ENCODE measurements around the gene LSM7.

The LSM7 gene

GRCh38 chr19:2336528-2337328 is 8.3 kb upstream of the LSM7 start:
- Histone ChIP-seq H3K27ac (ENCODE audit: low read length) (no peak overlapping the region), H3K4me3 (ENCODE audit: low read length) (no peak overlapping the region), H3K27me3 (ENCODE audit: control insufficient read depth, insufficient read depth, low read length) (no peaks in the 10 kb centered on the region), H3K36me3 (ENCODE audit: control insufficient read depth, insufficient read depth, low read length) (peaks cover 22% of the 10 kb centered on the region), H3K4me1 (ENCODE audit: control insufficient read depth, insufficient read depth, low read length) (peaks cover 6% of the 10 kb centered on the region), H3K9me3 (ENCODE audit: control insufficient read depth, insufficient read depth, low read length) (no peaks in the 10 kb centered on the region)
- DNase-seq (ENCODE audit: low read depth, low spot score): no peak
- WGBS (ENCODE audit: insufficient coverage, insufficient read length): 100% methylated on average over 2 of the region's 33 CpGs

- DNase-seq (ENCODE audit: low read depth, low spot score): no peak
- Histone ChIP-seq H3K27ac (ENCODE audit: low read length) (no peak overlapping the region), H3K4me1 (ENCODE audit: control insufficient read depth, insufficient read depth, low read length) (peaks cover 6% of the 10 kb centered on the region), H3K36me3 (ENCODE audit: control insufficient read depth, insufficient read depth, low read length) (peaks cover 15% of the 10 kb centered on the region; the same call in 1 of the 2 replicates), H3K4me3 (ENCODE audit: low read length) (no peak overlapping the region), H3K27me3 (ENCODE audit: control insufficient read depth, insufficient read depth, low read length) (no peaks in the 10 kb centered on the region), H3K9me3 (ENCODE audit: control insufficient read depth, insufficient read depth, low read length) (no peaks in the 10 kb centered on the region)
- WGBS (ENCODE audit: insufficient coverage, insufficient read length): no CpG with 5 or more reads among the region's 3 CpGs
These were observed 7.5 kb upstream of the LSM7 start for GRCh38 chr19:2335848-2336247.

GRCh38 chr19:2334986-2335846 is 6.8 kb upstream of the LSM7 start:
- Histone ChIP-seq H3K9me3 (ENCODE audit: control insufficient read depth, insufficient read depth, low read length) (no peaks in the 10 kb centered on the region), H3K27me3 (ENCODE audit: control insufficient read depth, insufficient read depth, low read length) (no peaks in the 10 kb centered on the region), H3K4me3 (ENCODE audit: low read length) (no peak overlapping the region), H3K4me1 (ENCODE audit: control insufficient read depth, insufficient read depth, low read length) (peaks cover 9% of the 10 kb centered on the region), H3K27ac (ENCODE audit: low read length) (no peak overlapping the region), H3K36me3 (ENCODE audit: control insufficient read depth, insufficient read depth, low read length) (peaks cover 15% of the 10 kb centered on the region; the same call in 1 of the 2 replicates)
- DNase-seq (ENCODE audit: low read depth, low spot score): no peak
- no CpG with 5 or more reads among the region's 26 CpGs for WGBS (ENCODE audit: insufficient coverage, insufficient read length)

GRCh38 chr19:2334426-2334825 is 6.0 kb upstream of the LSM7 start:
- H3K27ac ChIP-seq (ENCODE audit: low read length): no peak overlapping the region
- WGBS (ENCODE audit: insufficient coverage, insufficient read length): no CpG with 5 or more reads among the region's 27 CpGs
- no peak for DNase-seq (ENCODE audit: low read depth, low spot score)
- peaks cover 9% of the 10 kb centered on the region for H3K4me1 ChIP-seq (ENCODE audit: control insufficient read depth, insufficient read depth, low read length)
- no peaks in the 10 kb centered on the region for H3K27me3 ChIP-seq (ENCODE audit: control insufficient read depth, insufficient read depth, low read length)
- no peaks in the 10 kb centered on the region for H3K9me3 ChIP-seq (ENCODE audit: control insufficient read depth, insufficient read depth, low read length)
- H3K4me3 ChIP-seq (ENCODE audit: low read length): no peak overlapping the region
- H3K36me3 ChIP-seq (ENCODE audit: control insufficient read depth, insufficient read depth, low read length): peaks cover 9% of the 10 kb centered on the region; the same call in 1 of the 2 replicates

GRCh38 chr19:2333807-2334211 is 5.4 kb upstream of the LSM7 start:
- no peak overlapping the region for H3K27ac ChIP-seq (ENCODE audit: low read length)
- H3K36me3 ChIP-seq (ENCODE audit: control insufficient read depth, insufficient read depth, low read length): peaks cover 5% of the 10 kb centered on the region; the same call in 1 of the 2 replicates
- WGBS (ENCODE audit: insufficient coverage, insufficient read length): no CpG with 5 or more reads among the region's 11 CpGs
- no peak for DNase-seq (ENCODE audit: low read depth, low spot score)
- peaks cover 9% of the 10 kb centered on the region for H3K4me1 ChIP-seq (ENCODE audit: control insufficient read depth, insufficient read depth, low read length)
- no peaks in the 10 kb centered on the region for H3K27me3 ChIP-seq (ENCODE audit: control insufficient read depth, insufficient read depth, low read length)
- H3K9me3 ChIP-seq (ENCODE audit: control insufficient read depth, insufficient read depth, low read length): no peaks in the 10 kb centered on the region
- H3K4me3 ChIP-seq (ENCODE audit: low read length): no peak overlapping the region

- DNase-seq (ENCODE audit: low read depth, low spot score): no peak
- no peak overlapping the region for H3K4me3 ChIP-seq (ENCODE audit: low read length)
- no peaks in the 10 kb centered on the region for H3K9me3 ChIP-seq (ENCODE audit: control insufficient read depth, insufficient read depth, low read length)
- H3K36me3 ChIP-seq (ENCODE audit: control insufficient read depth, insufficient read depth, low read length): peaks cover 4% of the 10 kb centered on the region; the same call in 1 of the 2 replicates
- H3K27ac ChIP-seq (ENCODE audit: low read length): no peak overlapping the region
- no peaks in the 10 kb centered on the region for H3K27me3 ChIP-seq (ENCODE audit: control insufficient read depth, insufficient read depth, low read length)
- H3K4me1 ChIP-seq (ENCODE audit: control insufficient read depth, insufficient read depth, low read length): peaks cover 9% of the 10 kb centered on the region
- WGBS (ENCODE audit: insufficient coverage, insufficient read length): no CpG with 5 or more reads among the region's 27 CpGs
These were observed 4.8 kb upstream of the LSM7 start for GRCh38 chr19:2333027-2333806.

GRCh38 chr19:2332341-2333026 is 4.1 kb upstream of the LSM7 start:
- no peak for DNase-seq (ENCODE audit: low read depth, low spot score)
- no CpG with 5 or more reads among the region's 17 CpGs for WGBS (ENCODE audit: insufficient coverage, insufficient read length)

GRCh38 chr19:2331601-2332246 is 3.3 kb upstream of the LSM7 start:
- no peaks in the 10 kb centered on the region for H3K27me3 ChIP-seq (ENCODE audit: control insufficient read depth, insufficient read depth, low read length)
- no peak overlapping the region for H3K27ac ChIP-seq (ENCODE audit: low read length)
- WGBS (ENCODE audit: insufficient coverage, insufficient read length): no CpG with 5 or more reads among the region's 12 CpGs
- no peaks in the 10 kb centered on the region for H3K9me3 ChIP-seq (ENCODE audit: control insufficient read depth, insufficient read depth, low read length)
- DNase-seq (ENCODE audit: low read depth, low spot score): no peak
- H3K36me3 ChIP-seq (ENCODE audit: control insufficient read depth, insufficient read depth, low read length): peaks cover 4% of the 10 kb centered on the region; the same call in 1 of the 2 replicates
- no peak overlapping the region for H3K4me3 ChIP-seq (ENCODE audit: low read length)
- H3K4me1 ChIP-seq (ENCODE audit: control insufficient read depth, insufficient read depth, low read length): peaks cover 11% of the 10 kb centered on the region

More at GRCh38 chr19:2332341-2333026, 4.1 kb upstream of the LSM7 start:
- Histone ChIP-seq H3K9me3 (ENCODE audit: control insufficient read depth, insufficient read depth, low read length) (no peaks in the 10 kb centered on the region), H3K4me3 (ENCODE audit: low read length) (no peak overlapping the region), H3K27ac (ENCODE audit: low read length) (no peak overlapping the region), H3K27me3 (ENCODE audit: control insufficient read depth, insufficient read depth, low read length) (no peaks in the 10 kb centered on the region), H3K36me3 (ENCODE audit: control insufficient read depth, insufficient read depth, low read length) (peaks cover 4% of the 10 kb centered on the region; the same call in 1 of the 2 replicates), H3K4me1 (ENCODE audit: control insufficient read depth, insufficient read depth, low read length) (peaks cover 10% of the 10 kb centered on the region)

GRCh38 chr19:2330632-2331284 is 2.4 kb upstream of the LSM7 start:
- peaks cover 7% of the 10 kb centered on the region for H3K4me1 ChIP-seq (ENCODE audit: control insufficient read depth, insufficient read depth, low read length)
- 0 out of 2 replicates have a peak, but pooled peaks cover 2% of the 10 kb centered on the region for H3K36me3 ChIP-seq (ENCODE audit: control insufficient read depth, insufficient read depth, low read length)
- no CpG with 5 or more reads among the region's 20 CpGs for WGBS (ENCODE audit: insufficient coverage, insufficient read length)
- H3K4me3 ChIP-seq (ENCODE audit: low read length): no peak overlapping the region
- no peaks in the 10 kb centered on the region for H3K27me3 ChIP-seq (ENCODE audit: control insufficient read depth, insufficient read depth, low read length)
- no peak overlapping the region for H3K27ac ChIP-seq (ENCODE audit: low read length)
- no peaks in the 10 kb centered on the region for H3K9me3 ChIP-seq (ENCODE audit: control insufficient read depth, insufficient read depth, low read length)
- DNase-seq (ENCODE audit: low read depth, low spot score): no peak
